ENCODE results near the gene DOC2B. TPM values are rescaled to one million over a fixed set of nuclear protein-coding genes. Genes with fewer than 3 reads are reported as not detected.

Gene DOC2B
- total RNA-seq, 1 experiment from 2014 or later = 0.17 TPM

DNA sequence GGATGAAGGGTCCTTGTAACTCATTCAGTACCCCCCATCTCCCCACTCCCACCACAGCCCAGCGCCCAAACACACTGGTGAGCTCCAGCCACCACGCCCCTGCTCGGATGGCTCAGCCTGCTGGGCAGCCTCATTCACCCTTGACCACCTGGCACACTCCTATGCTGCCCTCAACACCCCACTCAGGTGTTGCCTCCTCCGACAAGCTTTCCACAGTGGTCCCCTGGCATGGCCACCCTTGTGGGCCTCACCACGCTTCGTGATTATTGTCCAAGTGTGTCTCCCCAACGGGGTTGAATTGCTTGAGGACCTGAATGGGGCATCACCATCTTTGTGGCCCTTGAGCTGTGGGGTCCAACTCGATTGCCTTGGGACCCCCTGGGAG, 12.0 kb upstream of the DOC2B start:
- no peaks in the 10 kb centered on the region for H3K27me3 ChIP-seq (replicated peaks; ENCODE audit: insufficient read depth, low read depth, low read length, poor library complexity)
- H3K4me3 ChIP-seq (ENCODE audit: low read depth, low read length, poor library complexity, severe bottlenecking) = no peak overlapping the region
- no peaks in the 10 kb centered on the region for H3K9me3 ChIP-seq (ENCODE audit: low read depth, low read length, poor library complexity, severe bottlenecking)
- H3K36me3 ChIP-seq (ENCODE audit: insufficient read depth, low read length, poor library complexity, severe bottlenecking) = no peaks in the 10 kb centered on the region
- peaks cover 10% of the 10 kb centered on the region for H3K4me1 ChIP-seq (ENCODE audit: insufficient read depth, low read length, poor library complexity, severe bottlenecking)
- H3K27ac ChIP-seq (ENCODE audit: low read depth, low read length, poor library complexity, severe bottlenecking) = no peak overlapping the region
- no peak for DNase-seq (ENCODE audit: low spot score)
- TF ChIP-seq, protein P1, sequence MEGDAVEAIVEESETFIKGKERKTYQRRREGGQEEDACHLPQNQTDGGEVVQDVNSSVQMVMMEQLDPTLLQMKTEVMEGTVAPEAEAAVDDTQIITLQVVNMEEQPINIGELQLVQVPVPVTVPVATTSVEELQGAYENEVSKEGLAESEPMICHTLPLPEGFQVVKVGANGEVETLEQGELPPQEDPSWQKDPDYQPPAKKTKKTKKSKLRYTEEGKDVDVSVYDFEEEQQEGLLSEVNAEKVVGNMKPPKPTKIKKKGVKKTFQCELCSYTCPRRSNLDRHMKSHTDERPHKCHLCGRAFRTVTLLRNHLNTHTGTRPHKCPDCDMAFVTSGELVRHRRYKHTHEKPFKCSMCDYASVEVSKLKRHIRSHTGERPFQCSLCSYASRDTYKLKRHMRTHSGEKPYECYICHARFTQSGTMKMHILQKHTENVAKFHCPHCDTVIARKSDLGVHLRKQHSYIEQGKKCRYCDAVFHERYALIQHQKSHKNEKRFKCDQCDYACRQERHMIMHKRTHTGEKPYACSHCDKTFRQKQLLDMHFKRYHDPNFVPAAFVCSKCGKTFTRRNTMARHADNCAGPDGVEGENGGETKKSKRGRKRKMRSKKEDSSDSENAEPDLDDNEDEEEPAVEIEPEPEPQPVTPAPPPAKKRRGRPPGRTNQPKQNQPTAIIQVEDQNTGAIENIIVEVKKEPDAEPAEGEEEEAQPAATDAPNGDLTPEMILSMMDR (conservative IDR thresholded peaks at IDR 0.05; ENCODE audit: low read depth, low read length) = no peak
- no peak for TF ChIP-seq EZH2 (IDR thresholded peaks at IDR 0.05; ENCODE audit: borderline replicate concordance, low read depth, low read length, poor library complexity, severe bottlenecking)
- no TSS peak for BruUV-seq (replicated peaks)
- ChIA-PET POLR2A (ENCODE audit: low non-redundant PET) (no interaction called here), CTCF (no interaction called here)
- intact Hi-C loops (cut with micrococcal nuclease; ENCODE audit: unreplicated experiment) = no loop called here

DNA sequence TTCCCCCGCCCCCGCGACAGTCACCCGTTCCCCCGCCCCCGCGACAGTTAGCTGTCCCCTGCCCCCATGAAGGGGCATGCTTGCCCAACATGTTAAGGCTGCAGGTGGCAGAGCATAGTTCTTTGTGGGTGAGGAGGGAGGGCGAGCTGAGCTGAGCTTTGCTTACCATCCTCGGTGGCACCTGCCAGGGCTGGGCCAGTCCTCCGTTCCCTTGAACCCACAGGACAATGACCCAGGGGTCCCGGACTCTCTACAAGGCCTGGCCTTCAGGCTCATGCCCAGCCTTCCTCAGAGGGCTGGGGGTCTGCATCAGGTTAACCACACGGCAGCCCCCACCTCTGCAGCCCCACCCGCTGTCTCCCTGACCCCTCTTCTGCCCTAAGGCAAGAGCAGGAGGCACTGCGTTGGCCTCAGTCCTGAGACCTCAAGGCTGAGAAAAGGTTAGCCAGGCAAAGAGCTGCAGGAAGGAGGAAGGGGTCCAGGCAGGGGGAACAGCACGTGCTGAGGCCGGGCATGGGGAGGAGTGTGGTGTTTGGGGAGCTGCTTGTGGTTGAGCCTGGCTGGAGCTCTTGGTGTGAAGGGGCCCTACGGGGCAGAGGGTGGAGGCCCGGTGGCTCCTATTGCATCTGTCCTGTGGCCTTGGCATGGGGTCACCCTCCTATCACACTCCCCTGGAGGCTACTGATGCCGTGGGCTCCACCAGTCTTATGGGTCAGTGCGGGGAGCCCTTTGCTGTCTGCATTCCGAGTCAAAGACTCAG, 11.4 kb upstream of the DOC2B start:
- no TSS peak for BruUV-seq (replicated peaks)
- intact Hi-C loops (cut with micrococcal nuclease; ENCODE audit: unreplicated experiment) = no loop called here
- no peak for TF ChIP-seq EZH2 (IDR thresholded peaks at IDR 0.05; ENCODE audit: borderline replicate concordance, low read depth, low read length, poor library complexity, severe bottlenecking)
- TF ChIP-seq, protein P1 (conservative IDR thresholded peaks at IDR 0.05; ENCODE audit: low read depth, low read length) = no peak

DNA sequence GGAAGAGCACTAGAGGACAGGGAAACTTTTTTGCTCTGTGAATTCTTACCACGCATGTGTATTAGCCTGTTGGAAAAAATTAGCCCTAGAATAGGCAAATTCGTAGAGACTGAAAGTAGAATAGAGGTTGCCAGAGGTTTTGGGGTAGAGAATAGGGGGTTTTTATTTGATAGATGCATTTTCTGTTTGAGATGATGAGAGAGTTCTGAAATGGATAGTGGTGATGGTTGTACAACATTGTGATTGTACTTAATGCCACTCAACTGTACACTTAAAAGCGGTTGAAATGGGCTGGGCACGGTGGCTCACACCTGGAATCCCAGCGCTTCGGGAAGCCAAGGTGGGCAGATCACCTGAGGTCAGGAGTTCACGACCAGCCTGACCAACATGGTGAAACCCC, 8.0 kb upstream of the DOC2B start:
- Histone ChIP-seq H3K36me3 (ENCODE audit: insufficient read depth, low read length, poor library complexity, severe bottlenecking) (no peaks in the 10 kb centered on the region), H3K4me1 (ENCODE audit: insufficient read depth, low read length, poor library complexity, severe bottlenecking) (no peaks in the 10 kb centered on the region), H3K9me3 (ENCODE audit: low read depth, low read length, poor library complexity, severe bottlenecking) (no peaks in the 10 kb centered on the region), H3K4me3 (ENCODE audit: low read depth, low read length, poor library complexity, severe bottlenecking) (no peak overlapping the region), H3K27me3 (replicated peaks; ENCODE audit: insufficient read depth, low read depth, low read length, poor library complexity) (no peaks in the 10 kb centered on the region), H3K27ac (ENCODE audit: low read depth, low read length, poor library complexity, severe bottlenecking) (no peak overlapping the region)
- intact Hi-C loops (cut with micrococcal nuclease; ENCODE audit: unreplicated experiment) = no loop called here
- no TSS peak for BruUV-seq (replicated peaks)
- DNase-seq (ENCODE audit: low spot score) = no peak
- TF ChIP-seq, protein P1 (conservative IDR thresholded peaks at IDR 0.05; ENCODE audit: low read depth, low read length) = no peak
- no peak for TF ChIP-seq EZH2 (IDR thresholded peaks at IDR 0.05; ENCODE audit: borderline replicate concordance, low read depth, low read length, poor library complexity, severe bottlenecking)
- CTCF ChIA-PET = no interaction called here
- POLR2A ChIA-PET (ENCODE audit: low non-redundant PET) = no interaction called here

More for the DNA sequence above, 11.4 kb upstream of the DOC2B start:
- no peaks in the 10 kb centered on the region for H3K9me3 ChIP-seq (ENCODE audit: low read depth, low read length, poor library complexity, severe bottlenecking)
- no peak overlapping the region for H3K4me3 ChIP-seq (ENCODE audit: low read depth, low read length, poor library complexity, severe bottlenecking)
- ChIA-PET CTCF (no interaction called here), POLR2A (ENCODE audit: low non-redundant PET) (no interaction called here)
- H3K4me1 ChIP-seq (ENCODE audit: insufficient read depth, low read length, poor library complexity, severe bottlenecking) = peaks cover 10% of the 10 kb centered on the region
- no peaks in the 10 kb centered on the region for H3K27me3 ChIP-seq (replicated peaks; ENCODE audit: insufficient read depth, low read depth, low read length, poor library complexity)
- no peak overlapping the region for H3K27ac ChIP-seq (ENCODE audit: low read depth, low read length, poor library complexity, severe bottlenecking)
- DNase-seq (ENCODE audit: low spot score) = no peak
- no peaks in the 10 kb centered on the region for H3K36me3 ChIP-seq (ENCODE audit: insufficient read depth, low read length, poor library complexity, severe bottlenecking)
